Activated T-helper 2 cell treated with anti-CD3 and anti-CD28 coated beads, Interferon-gamma antibody, Interleukin-2, Interleukin-4, amounts not matched to agents 10 μg/mL and 5 μg/mL and 100 μg/mL, durations not matched to agents 14 hours and 24 hours and 36 hours (primary cell): ENCODE data around the gene TRPC4AP. TPM values are rescaled to one million over a fixed set of nuclear protein-coding genes. Genes with fewer than 3 reads are reported as not detected.
"Not testable (repeated sequence)": the region's sequence is repeated elsewhere in the genome, so short reads cannot be mapped to it uniquely, and the experiment has no call there.

Experiments used
- DNase-seq: peaks from one replicate; pipeline ENCODE4 v3.0.0; 2021; ENCODE audit warnings: low spot score
- H3K27ac Mint-ChIP-seq: one replicate; pipeline ENCODE4 v1.8.0; 2021; ENCODE audit warnings: mixed read lengths
- H3K27me3 Mint-ChIP-seq: one replicate; pipeline ENCODE4 v1.8.0; 2021; ENCODE audit warnings: low read depth, mixed read lengths
- H3K36me3 Mint-ChIP-seq: one replicate; pipeline ENCODE4 v1.8.0; 2021; ENCODE audit warnings: low read depth, mixed read lengths
- H3K4me1 Mint-ChIP-seq: one replicate; pipeline ENCODE4 v1.8.0; 2021; ENCODE audit warnings: low read depth, mixed read lengths
- H3K4me3 Mint-ChIP-seq: one replicate; pipeline ENCODE4 v1.8.0; 2021; ENCODE audit warnings: low read depth, mild to moderate bottlenecking, moderate library complexity, mixed read lengths
- H3K9me3 Mint-ChIP-seq: one replicate; pipeline ENCODE4 v1.8.0; 2021; ENCODE audit warnings: mixed read lengths
- intact Hi-C: fragments of 100-400 bp; cut with micrococcal nuclease; formaldehyde crosslinking; loops from one replicate; pipeline ENCODE4 v1.15.1; 2023
- total RNA-seq: library from RNA; stranded (reverse); gene quantifications from 2 replicates; pipeline ENCODE4 v1.2.3, GENCODE V29; 2022

The TRPC4AP gene
- total RNA-seq, 1 donor from 2014 or later, result 52.4 TPM

- DNase-seq, result no peak
- Mint-ChIP-seq H3K27me3 (no peaks in the 10 kb centered on the region), H3K4me3 (peak overlapping the region; percentile 94), H3K4me1 (peaks cover 47% of the 10 kb centered on the region), H3K36me3 (peaks cover 35% of the 10 kb centered on the region), H3K9me3 (no peaks in the 10 kb centered on the region), H3K27ac (peak overlapping the region; percentile 86)
- intact Hi-C loops, result loop anchor here (2.0 to 10.0 kb wide), 8 partner anchors 55 to 860 kb away; partner anchors contain the start of genes ACSS2, EDEM2, GSS and MYH7B
These were observed 637 bp downstream of the TRPC4AP start for GRCh38 chr20:35091816-35092523.

- Mint-ChIP-seq H3K36me3 (peaks cover 43% of the 10 kb centered on the region), H3K4me1 (peaks cover 54% of the 10 kb centered on the region), H3K27ac (peak overlapping the region; percentile 38), H3K4me3 (no peak overlapping the region), H3K9me3 (no peaks in the 10 kb centered on the region), H3K27me3 (no peaks in the 10 kb centered on the region)
- DNase-seq, result no peak
- intact Hi-C loops, result no loop called here
These were observed 4.1 kb downstream of the TRPC4AP start for GRCh38 chr20:35088231-35089145.

- Mint-ChIP-seq H3K27ac (peak overlapping the region; percentile 52), H3K4me1 (peaks cover 49% of the 10 kb centered on the region), H3K4me3 (no peak overlapping the region), H3K9me3 (no peaks in the 10 kb centered on the region), H3K36me3 (peaks cover 44% of the 10 kb centered on the region), H3K27me3 (no peaks in the 10 kb centered on the region)
- intact Hi-C loops, result no loop called here
- no peak for DNase-seq
These were observed 4.8 kb downstream of the TRPC4AP start for GRCh38 chr20:35087791-35088190.

- H3K27ac Mint-ChIP-seq, result peak overlapping the region; percentile 52
These were observed 5.3 kb downstream of the TRPC4AP start for GRCh38 chr20:35087355-35087754.

GRCh38 chr20:35085477-35086225 lies 7.0 kb downstream of the TRPC4AP start:
- no peak for DNase-seq
- Mint-ChIP-seq H3K27me3 (no peaks in the 10 kb centered on the region), H3K36me3 (peaks cover 35% of the 10 kb centered on the region), H3K9me3 (no peaks in the 10 kb centered on the region), H3K27ac (peak overlapping the region; percentile 72), H3K4me3 (no peak overlapping the region), H3K4me1 (peaks cover 49% of the 10 kb centered on the region)
- intact Hi-C loops, result no loop called here

More at GRCh38 chr20:35087355-35087754, 5.3 kb downstream of the TRPC4AP start:
- DNase-seq, result no peak
- intact Hi-C loops, result no loop called here
- peaks cover 50% of the 10 kb centered on the region for H3K4me1 Mint-ChIP-seq
- peaks cover 44% of the 10 kb centered on the region for H3K36me3 Mint-ChIP-seq
- no peaks in the 10 kb centered on the region for H3K27me3 Mint-ChIP-seq
- no peaks in the 10 kb centered on the region for H3K9me3 Mint-ChIP-seq
- no peak overlapping the region for H3K4me3 Mint-ChIP-seq

- Mint-ChIP-seq H3K36me3 (peaks cover 31% of the 10 kb centered on the region), H3K27me3 (no peaks in the 10 kb centered on the region), H3K4me1 (peaks cover 48% of the 10 kb centered on the region), H3K9me3 (no peaks in the 10 kb centered on the region), H3K4me3 (no peak overlapping the region), H3K27ac (peak overlapping the region; percentile 72)
- no peak for DNase-seq
- intact Hi-C loops, result no loop called here
These were observed 7.6 kb downstream of the TRPC4AP start for GRCh38 chr20:35084998-35085397.

GRCh38 chr20:35080348-35080642 lies 12.3 kb downstream of the TRPC4AP start:
- intact Hi-C loops, DNase-seq, H3K27me3 Mint-ChIP-seq: not testable (repeated sequence)
- Mint-ChIP-seq H3K9me3 (peaks cover 13% of the 10 kb centered on the region), H3K4me3 (peak overlapping the region; percentile 5), H3K27ac (peak overlapping the region; percentile 46), H3K4me1 (peaks cover 38% of the 10 kb centered on the region), H3K36me3 (peaks cover 42% of the 10 kb centered on the region)

GRCh38 chr20:35079472-35080347 lies 12.9 kb downstream of the TRPC4AP start:
- Mint-ChIP-seq H3K4me1 (peaks cover 32% of the 10 kb centered on the region), H3K4me3 (peak overlapping the region; percentile 18), H3K9me3 (peaks cover 13% of the 10 kb centered on the region), H3K27ac (peak overlapping the region; percentile 46), H3K27me3 (no peaks in the 10 kb centered on the region), H3K36me3 (peaks cover 48% of the 10 kb centered on the region)
- intact Hi-C loops, result no loop called here
- no peak for DNase-seq

- Mint-ChIP-seq H3K27me3 (no peaks in the 10 kb centered on the region), H3K27ac (no peak overlapping the region), H3K9me3 (peaks cover 27% of the 10 kb centered on the region), H3K4me3 (no peak overlapping the region), H3K4me1 (peaks cover 28% of the 10 kb centered on the region), H3K36me3 (peaks cover 63% of the 10 kb centered on the region)
- no peak for DNase-seq
- intact Hi-C loops, result no loop called here
These were observed 14.7 kb downstream of the TRPC4AP start for GRCh38 chr20:35077872-35078271.

GRCh38 chr20:35077341-35077740 lies 15.3 kb downstream of the TRPC4AP start:
- peaks cover 26% of the 10 kb centered on the region for H3K4me1 Mint-ChIP-seq
- intact Hi-C loops, result no loop called here
- H3K36me3 Mint-ChIP-seq, result peaks cover 68% of the 10 kb centered on the region

GRCh38 chr20:35071436-35072153 lies 21.0 kb downstream of the TRPC4AP start:
- intact Hi-C loops, H3K27me3 Mint-ChIP-seq, H3K4me3 Mint-ChIP-seq, H3K27ac Mint-ChIP-seq, DNase-seq: not testable (repeated sequence)
- Mint-ChIP-seq H3K9me3 (peaks cover 31% of the 10 kb centered on the region), H3K36me3 (peaks cover 92% of the 10 kb centered on the region), H3K4me1 (peaks cover 19% of the 10 kb centered on the region)

More at GRCh38 chr20:35077341-35077740, 15.3 kb downstream of the TRPC4AP start:
- no peak overlapping the region for H3K27ac Mint-ChIP-seq
- DNase-seq, result no peak
- peaks cover 32% of the 10 kb centered on the region for H3K9me3 Mint-ChIP-seq
- H3K27me3 Mint-ChIP-seq, result no peaks in the 10 kb centered on the region
- no peak overlapping the region for H3K4me3 Mint-ChIP-seq
